ENCODE results near the gene BRD9. TPM values are rescaled to one million over a fixed set of nuclear protein-coding genes. Genes with fewer than 3 reads are reported as not detected.
"Not testable (repeated sequence)": the region's sequence is repeated elsewhere in the genome, so short reads cannot be mapped to it uniquely, and the experiment has no call there.

Gene BRD9
- total and polyA plus RNA-seq, 2 of the 4 experiments (the other 2 are of a cell fraction) = 22.0 to 43.4 TPM

GRCh38 chr5:846602-847091, 46.0 kb downstream of the BRD9 start:
- dilution Hi-C loops (cut with HindIII; ENCODE audit: low sequenced_read_pairs, unreplicated experiment) = not testable (repeated sequence)

GRCh38 chr5:845676-846601, 46.7 kb downstream of the BRD9 start:
- CTCF ChIA-PET; H2AFZ ChIP-seq (replicated peaks; ENCODE audit: low read length, poor library complexity); H2BK120ac ChIP-seq (ENCODE audit: low read depth, low read length); H3K9me3 ChIP-seq (ENCODE audit: control insufficient read depth, insufficient read depth, low read length); H3K9ac ChIP-seq (ENCODE audit: low read depth, low read length); H3K4me1 ChIP-seq (ENCODE audit: control insufficient read depth, insufficient read depth, low read length); dilution Hi-C loops (cut with HindIII; ENCODE audit: low sequenced_read_pairs, unreplicated experiment); H4K5ac ChIP-seq (ENCODE audit: low read depth, low read length); DNase-seq; H3K4ac ChIP-seq (ENCODE audit: low read depth, low read length); H3K18ac ChIP-seq (ENCODE audit: low read depth, low read length); H3K4me2 ChIP-seq (ENCODE audit: low read depth, low read length); H4K20me1 ChIP-seq (ENCODE audit: insufficient read depth, low read length); H3K79me1 ChIP-seq (ENCODE audit: low read depth in 1 of 2, low read length in 2 of 2); H4K91ac ChIP-seq (ENCODE audit: insufficient read depth, low read depth, low read length); H2AK9ac ChIP-seq (replicated peaks; ENCODE audit: low read depth, low read length, poor library complexity); H2BK20ac ChIP-seq (ENCODE audit: low read depth, low read length); H3K14ac ChIP-seq (replicated peaks; ENCODE audit: low read depth, low read length); H2AK5ac ChIP-seq (ENCODE audit: low read depth, low read length); in situ Hi-C loops (cut with MboI; ENCODE audit: low sequenced_read_pairs); H3K23ac ChIP-seq (ENCODE audit: low read depth, low read length); H2BK15ac ChIP-seq (ENCODE audit: low read depth, low read length); H3K27me3 ChIP-seq (ENCODE audit: control insufficient read depth, insufficient read depth, low read length); BruUV-seq (replicated peaks); H3K36me3 ChIP-seq (ENCODE audit: control insufficient read depth, insufficient read depth, low read length); H3K56ac ChIP-seq (ENCODE audit: extremely low read depth, insufficient read depth, low read length); H4K8ac ChIP-seq (ENCODE audit: low read depth in 2 of 2, low read length in 2 of 2); ATAC-seq (ENCODE audit: low read depth); POLR2A ChIA-PET (ENCODE audit: unreplicated experiment); H3K4me3 ChIP-seq (ENCODE audit: insufficient read depth, low read depth, low read length); H3K27ac ChIP-seq (ENCODE audit: insufficient read depth, low read length); H3K9me1 ChIP-seq (ENCODE audit: insufficient read depth, low read length); intact Hi-C loops (cut with micrococcal nuclease); H2BK5ac ChIP-seq (ENCODE audit: low read depth, low read length, poor library complexity, severe bottlenecking): not testable (repeated sequence)
- 78% methylated on average over 7 of the region's 35 CpGs; no CpG with 5 or more reads in 1 of the 2 experiments for WGBS, 2 experiments (ENCODE audit: extremely low coverage in 2 of 2, insufficient read length in 1 of 2)

More at GRCh38 chr5:846602-847091, 46.0 kb downstream of the BRD9 start:
- intact Hi-C loops (cut with micrococcal nuclease); H3K27me3 ChIP-seq (ENCODE audit: control insufficient read depth, insufficient read depth, low read length); H4K8ac ChIP-seq (ENCODE audit: low read depth in 2 of 2, low read length in 2 of 2); H3K4me3 ChIP-seq (ENCODE audit: insufficient read depth, low read depth, low read length); H3K4me1 ChIP-seq (ENCODE audit: control insufficient read depth, insufficient read depth, low read length); H4K5ac ChIP-seq (ENCODE audit: low read depth, low read length); H3K9ac ChIP-seq (ENCODE audit: low read depth, low read length); H3K56ac ChIP-seq (ENCODE audit: extremely low read depth, insufficient read depth, low read length); H3K9me1 ChIP-seq (ENCODE audit: insufficient read depth, low read length); H3K18ac ChIP-seq (ENCODE audit: low read depth, low read length); ATAC-seq (ENCODE audit: low read depth); H3K4ac ChIP-seq (ENCODE audit: low read depth, low read length); H2AFZ ChIP-seq (replicated peaks; ENCODE audit: low read length, poor library complexity); H3K9me3 ChIP-seq (ENCODE audit: control insufficient read depth, insufficient read depth, low read length); H3K27ac ChIP-seq (ENCODE audit: insufficient read depth, low read length); H4K91ac ChIP-seq (ENCODE audit: insufficient read depth, low read depth, low read length); CTCF ChIA-PET; DNase-seq; H3K36me3 ChIP-seq (ENCODE audit: control insufficient read depth, insufficient read depth, low read length); H2AK9ac ChIP-seq (replicated peaks; ENCODE audit: low read depth, low read length, poor library complexity); BruUV-seq (replicated peaks); H2BK120ac ChIP-seq (ENCODE audit: low read depth, low read length); H2BK5ac ChIP-seq (ENCODE audit: low read depth, low read length, poor library complexity, severe bottlenecking); H3K14ac ChIP-seq (replicated peaks; ENCODE audit: low read depth, low read length); H2BK15ac ChIP-seq (ENCODE audit: low read depth, low read length); H2AK5ac ChIP-seq (ENCODE audit: low read depth, low read length); H3K79me1 ChIP-seq (ENCODE audit: low read depth in 1 of 2, low read length in 2 of 2); H2BK20ac ChIP-seq (ENCODE audit: low read depth, low read length); H3K4me2 ChIP-seq (ENCODE audit: low read depth, low read length); in situ Hi-C loops (cut with MboI; ENCODE audit: low sequenced_read_pairs); H3K23ac ChIP-seq (ENCODE audit: low read depth, low read length); POLR2A ChIA-PET (ENCODE audit: unreplicated experiment); H4K20me1 ChIP-seq (ENCODE audit: insufficient read depth, low read length): not testable (repeated sequence)
- WGBS, 2 experiments (ENCODE audit: extremely low coverage in 2 of 2, insufficient read length in 1 of 2) = 71% methylated on average over 16 of the region's 18 CpGs; no CpG with 5 or more reads in 1 of the 2 experiments

Data from IMR-90 (cell line).